NCI-H1105 treated with DMSO at 0.1 percent for 48 hours (cell line): Measurements from ENCODE around the gene AGER.
"Not testable (repeated sequence)": the region's sequence is repeated elsewhere in the genome, so short reads cannot be mapped to it uniquely, and the experiment has no call there.

Experiments used
- DNase-seq: peaks from one replicate; lab custom pipeline; 2025; lab: John Stamatoyannopoulos, UW

The AGER gene

GRCh38 chr6:32148289-32149091 lies 35.6 kb downstream of the AGER start:
- DNase-seq: no peak

- DNase-seq: no peak
Measured at GRCh38 chr6:32147401-32148132, 36.5 kb downstream of the AGER start.

GRCh38 chr6:32146687-32147086 lies 37.4 kb downstream of the AGER start:
- no peak for DNase-seq

- DNase-seq: no peak
Measured at GRCh38 chr6:32146287-32146686, 37.8 kb downstream of the AGER start.

DNA sequence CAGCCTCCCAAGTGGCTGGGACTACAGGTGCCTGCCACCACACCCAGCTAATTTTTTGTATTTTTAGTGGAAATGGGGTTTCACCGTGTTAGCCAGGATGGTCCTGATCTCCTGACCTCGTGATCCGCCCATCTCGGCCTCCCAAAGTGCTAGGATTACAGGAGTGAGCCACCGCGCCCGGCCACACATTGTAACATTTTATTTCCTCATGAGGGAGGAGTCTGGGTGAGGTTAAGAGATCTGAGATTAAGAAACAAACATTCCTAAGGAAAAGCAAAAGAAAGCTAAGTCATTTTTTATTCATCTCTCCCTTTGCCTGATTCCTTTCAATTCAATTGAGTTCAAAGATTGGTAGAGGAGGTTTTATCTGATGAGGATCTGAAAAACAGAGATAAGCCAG lies 39.8 kb downstream of the AGER start:
- not testable (repeated sequence) for DNase-seq

DNA sequence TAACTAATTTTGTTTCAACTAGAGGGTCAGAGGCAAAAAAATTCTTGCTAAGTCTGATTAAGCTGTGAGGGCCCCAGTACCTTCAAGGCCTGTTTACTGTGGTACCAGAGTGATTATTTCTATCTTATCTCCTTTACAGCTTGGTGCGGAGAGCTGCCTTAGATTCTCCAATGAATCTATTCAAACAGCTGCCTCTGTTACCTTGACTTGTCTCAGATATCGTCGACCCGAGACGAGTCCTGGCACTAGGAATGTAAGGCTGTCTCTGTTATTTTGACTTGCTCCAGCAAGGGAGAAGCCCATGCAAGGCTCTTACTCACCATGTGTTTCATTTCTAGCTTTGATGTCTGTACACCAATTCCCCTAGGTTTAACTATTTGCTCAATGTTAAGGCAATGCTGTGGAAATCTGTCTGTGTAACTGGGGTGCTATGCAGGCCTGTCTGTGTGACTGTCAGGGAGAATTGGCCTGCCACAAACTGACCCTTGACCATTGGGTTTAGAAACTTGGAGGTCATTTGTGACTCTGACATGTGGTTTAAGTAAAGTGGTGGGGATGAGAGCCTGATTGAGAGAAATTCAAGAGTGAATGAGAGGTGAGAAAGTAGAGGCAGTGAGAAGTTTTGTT lies 43.5 kb downstream of the AGER start:
- no peak for DNase-seq

DNA sequence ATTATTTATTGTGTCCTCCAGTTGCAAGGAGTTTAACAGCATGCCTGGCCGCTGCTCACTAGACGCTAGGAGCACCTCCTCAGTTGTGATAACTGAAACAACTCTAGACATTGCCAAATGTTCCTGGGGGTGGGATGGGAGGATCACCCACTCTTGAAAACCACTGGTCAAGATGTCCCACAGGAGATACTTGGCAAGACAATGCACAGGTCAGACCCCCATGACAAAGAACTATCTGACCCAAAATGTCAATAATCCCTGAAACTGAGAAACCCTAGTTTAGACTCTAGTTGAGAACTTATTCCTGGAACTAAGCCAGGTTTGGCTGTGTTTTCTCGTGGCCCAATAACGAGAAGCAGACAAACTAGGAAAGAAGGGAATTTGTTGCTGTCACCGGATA lies 44.5 kb downstream of the AGER start:
- no peak for DNase-seq

- no peak for DNase-seq
Measured at GRCh38 chr6:32137454-32137853, 46.6 kb downstream of the AGER start.

GRCh38 chr6:32133786-32134185 lies 50.3 kb downstream of the AGER start:
- DNase-seq: no peak

- no peak for DNase-seq
Measured at GRCh38 chr6:32132110-32132509, 51.9 kb downstream of the AGER start.

DNA sequence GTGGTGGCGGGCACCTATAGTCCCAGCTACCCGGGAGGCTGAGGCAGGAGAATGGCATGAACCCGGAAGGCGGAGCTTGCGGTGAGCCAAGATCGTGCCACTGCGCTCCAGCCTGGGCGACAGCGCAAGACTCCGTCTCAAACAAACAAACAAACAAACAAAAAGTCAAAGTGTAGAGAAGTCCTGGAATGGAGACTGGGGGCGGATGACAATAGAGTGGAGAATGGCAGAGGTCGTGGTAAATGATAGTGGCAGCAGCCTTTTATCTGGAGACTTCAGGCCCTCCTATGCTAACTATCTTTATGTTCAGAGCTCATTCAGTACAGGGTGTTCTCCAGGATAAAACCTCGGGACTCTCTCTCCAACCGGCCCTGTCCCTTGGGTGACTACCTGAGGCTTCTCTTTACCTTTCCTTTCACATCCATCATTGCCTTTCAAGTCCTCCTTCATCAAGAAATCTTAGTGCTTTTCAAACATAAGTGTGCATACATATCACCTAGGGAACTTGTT lies 52.6 kb downstream of the AGER start:
- DNase-seq: no peak
